ENCODE measurements around the gene NEDD9.

DNA sequence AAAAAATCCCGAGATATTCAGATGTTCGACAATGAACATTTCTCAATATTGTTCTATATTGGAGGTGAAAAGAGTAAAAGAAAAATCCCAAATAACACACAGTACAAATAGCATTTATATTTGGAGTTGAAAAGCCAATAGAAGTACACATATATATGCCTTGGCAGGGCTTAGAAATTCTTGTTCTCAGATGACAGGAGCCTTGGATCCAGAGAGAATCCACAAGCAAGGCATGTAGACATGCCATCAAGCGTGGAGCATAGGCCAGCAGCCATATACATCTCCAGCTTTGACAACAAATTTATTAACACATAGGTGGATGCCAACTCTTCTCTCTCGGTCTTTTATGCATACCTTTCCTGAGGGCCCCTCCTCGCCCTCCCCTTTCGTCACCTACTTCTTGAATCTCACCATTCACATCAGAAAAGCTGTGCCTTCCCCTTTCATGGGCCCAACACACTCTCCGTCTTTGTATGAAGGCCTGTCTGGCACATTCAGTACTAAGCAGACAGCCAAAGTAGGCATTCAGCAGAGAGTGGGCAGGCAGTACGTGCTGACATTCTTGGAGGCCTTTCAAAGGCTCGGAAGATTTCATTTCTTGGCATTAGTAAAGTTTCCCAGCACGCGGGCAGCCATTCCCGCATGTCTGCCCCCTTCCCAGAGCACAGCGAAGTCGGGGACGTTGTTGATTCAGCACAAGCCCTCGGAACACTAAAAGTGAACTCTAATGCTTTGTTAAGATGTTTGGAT, 18.2 kb downstream of the NEDD9 start:
- TF ChIP-seq, protein P1, sequence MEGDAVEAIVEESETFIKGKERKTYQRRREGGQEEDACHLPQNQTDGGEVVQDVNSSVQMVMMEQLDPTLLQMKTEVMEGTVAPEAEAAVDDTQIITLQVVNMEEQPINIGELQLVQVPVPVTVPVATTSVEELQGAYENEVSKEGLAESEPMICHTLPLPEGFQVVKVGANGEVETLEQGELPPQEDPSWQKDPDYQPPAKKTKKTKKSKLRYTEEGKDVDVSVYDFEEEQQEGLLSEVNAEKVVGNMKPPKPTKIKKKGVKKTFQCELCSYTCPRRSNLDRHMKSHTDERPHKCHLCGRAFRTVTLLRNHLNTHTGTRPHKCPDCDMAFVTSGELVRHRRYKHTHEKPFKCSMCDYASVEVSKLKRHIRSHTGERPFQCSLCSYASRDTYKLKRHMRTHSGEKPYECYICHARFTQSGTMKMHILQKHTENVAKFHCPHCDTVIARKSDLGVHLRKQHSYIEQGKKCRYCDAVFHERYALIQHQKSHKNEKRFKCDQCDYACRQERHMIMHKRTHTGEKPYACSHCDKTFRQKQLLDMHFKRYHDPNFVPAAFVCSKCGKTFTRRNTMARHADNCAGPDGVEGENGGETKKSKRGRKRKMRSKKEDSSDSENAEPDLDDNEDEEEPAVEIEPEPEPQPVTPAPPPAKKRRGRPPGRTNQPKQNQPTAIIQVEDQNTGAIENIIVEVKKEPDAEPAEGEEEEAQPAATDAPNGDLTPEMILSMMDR (IDR thresholded peaks at IDR 0.05; ENCODE audit: low read depth, low read length, poor library complexity, severe bottlenecking): no peak
- no peak for TF ChIP-seq EZH2phosphoT487 (IDR thresholded peaks at IDR 0.05; ENCODE audit: borderline replicate concordance, low read length)
